Activated CD4-positive, alpha-beta memory T cell treated with anti-CD3 and anti-CD28 coated beads, Interleukin-2, amount 10 ng/mL, durations not matched to agents 7 days and 5 days (primary cell): ENCODE results near the gene GFI1. TPM values are rescaled to one million over a fixed set of nuclear protein-coding genes. Genes with fewer than 3 reads are reported as not detected.
"Not testable (repeated sequence)": the region's sequence is repeated elsewhere in the genome, so short reads cannot be mapped to it uniquely, and the experiment has no call there.

Source experiments
- CTCF ChIA-PET: fragments of 350-600 bp; sonication (Branson Sonifier 250); formaldehyde crosslinking; loops from one replicate; lab custom pipeline; 2021; ENCODE audit warnings: antibody characterized with exemption, inconsistent platforms; lab: Charles Lee
- POLR2A ChIA-PET: fragments of 350-600 bp; sonication (Branson Sonifier 250); formaldehyde crosslinking; loops from one replicate; lab custom pipeline; 2021; ENCODE audit warnings: antibody characterized with exemption; lab: Charles Lee
- DNase-seq: peaks from one replicate; pipeline ENCODE4 v3.0.0-alpha.2; 2020
- H3K27ac Mint-ChIP-seq: one replicate; pipeline ENCODE4 v1.8.0; 2021; ENCODE audit warnings: mild to moderate bottlenecking, mixed read lengths
- H3K27me3 Mint-ChIP-seq: one replicate; pipeline ENCODE4 v1.8.0; 2021; ENCODE audit warnings: mixed read lengths
- H3K36me3 Mint-ChIP-seq: one replicate; pipeline ENCODE4 v1.8.0; 2021; ENCODE audit warnings: low read depth, mixed read lengths
- H3K4me1 Mint-ChIP-seq: one replicate; pipeline ENCODE4 v1.8.0; 2021; ENCODE audit warnings: mixed read lengths
- H3K4me3 Mint-ChIP-seq: one replicate; pipeline ENCODE4 v1.8.0; 2021; ENCODE audit warnings: mild to moderate bottlenecking, mixed read lengths
- H3K9me3 Mint-ChIP-seq: one replicate; pipeline ENCODE4 v1.8.0; 2021; ENCODE audit warnings: mixed read lengths
- total RNA-seq, 2 experiments: library from RNA; stranded (reverse); gene quantifications; one replicate each; pipeline ENCODE4 v1.2.3, GENCODE V29; 2021

Gene GFI1
- total RNA-seq, 2 experiments from 2014 or later, result 76.9 to 80.8 TPM

- Mint-ChIP-seq H3K4me3 (no peak overlapping the region), H3K27me3 (no peaks in the 10 kb centered on the region), H3K27ac (no peak overlapping the region), H3K36me3 (no peaks in the 10 kb centered on the region), H3K4me1 (peaks cover 10% of the 10 kb centered on the region), H3K9me3 (no peaks in the 10 kb centered on the region)
- CTCF ChIA-PET, result no interaction called here
- POLR2A ChIA-PET, result interaction anchor here (1.4 kb wide), 1 partner anchor 38 kb away, joined by 3 read pairs; the partner anchor contains the start of gene GFI1
- DNase-seq, result no peak
These were observed 38.7 kb downstream of the GFI1 start for GRCh38 chr1:92447976-92448375.

GRCh38 chr1:92447033-92447681 is 39.6 kb downstream of the GFI1 start:
- H3K27ac Mint-ChIP-seq, result no peak overlapping the region
- no peak overlapping the region for H3K4me3 Mint-ChIP-seq
- H3K36me3 Mint-ChIP-seq, result no peaks in the 10 kb centered on the region
- H3K27me3 Mint-ChIP-seq, result no peaks in the 10 kb centered on the region
- ChIA-PET POLR2A (interaction anchor here (1.4 kb wide), 1 partner anchor 39 kb away, joined by 3 read pairs; the partner anchor contains the start of gene GFI1), CTCF (interaction anchor here (0.7 kb wide), 2 partner anchors 167 to 564 kb away, joined by 3 read pairs; no protein-coding TSS in a partner anchor)
- no peaks in the 10 kb centered on the region for H3K9me3 Mint-ChIP-seq
- no peak for DNase-seq
- peaks cover 10% of the 10 kb centered on the region for H3K4me1 Mint-ChIP-seq

DNA sequence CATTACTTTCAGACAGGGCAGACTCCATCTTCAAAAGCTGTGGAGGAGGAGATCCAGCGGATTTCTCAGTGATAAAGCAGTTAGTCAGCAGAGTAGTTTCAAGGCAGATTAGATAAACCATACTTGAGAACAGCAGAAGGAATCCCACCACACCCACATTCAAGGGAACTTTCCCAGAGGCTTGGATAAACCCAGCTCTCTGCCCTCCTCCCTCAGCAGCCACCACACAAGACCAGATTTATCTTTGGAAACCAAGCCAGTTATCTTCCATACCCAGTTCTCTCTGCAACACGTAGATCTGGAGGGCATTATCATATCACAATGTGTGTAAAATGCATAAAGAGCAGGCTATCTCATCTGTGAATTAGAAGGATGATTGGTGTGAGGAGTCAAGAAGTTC is 40.2 kb downstream of the GFI1 start:
- Mint-ChIP-seq H3K4me3 (no peak overlapping the region), H3K27me3 (no peaks in the 10 kb centered on the region), H3K9me3 (no peaks in the 10 kb centered on the region), H3K27ac (no peak overlapping the region), H3K36me3 (no peaks in the 10 kb centered on the region), H3K4me1 (peaks cover 10% of the 10 kb centered on the region)
- CTCF ChIA-PET, result no interaction called here
- POLR2A ChIA-PET, result no interaction called here
- no peak for DNase-seq

GRCh38 chr1:92445865-92446264 is 40.9 kb downstream of the GFI1 start:
- Mint-ChIP-seq H3K27ac (no peak overlapping the region), H3K27me3 (no peaks in the 10 kb centered on the region), H3K36me3 (no peaks in the 10 kb centered on the region), H3K4me1 (peaks cover 10% of the 10 kb centered on the region), H3K4me3 (no peak overlapping the region), H3K9me3 (no peaks in the 10 kb centered on the region)
- ChIA-PET POLR2A (no interaction called here), CTCF (no interaction called here)
- DNase-seq, result no peak

DNA sequence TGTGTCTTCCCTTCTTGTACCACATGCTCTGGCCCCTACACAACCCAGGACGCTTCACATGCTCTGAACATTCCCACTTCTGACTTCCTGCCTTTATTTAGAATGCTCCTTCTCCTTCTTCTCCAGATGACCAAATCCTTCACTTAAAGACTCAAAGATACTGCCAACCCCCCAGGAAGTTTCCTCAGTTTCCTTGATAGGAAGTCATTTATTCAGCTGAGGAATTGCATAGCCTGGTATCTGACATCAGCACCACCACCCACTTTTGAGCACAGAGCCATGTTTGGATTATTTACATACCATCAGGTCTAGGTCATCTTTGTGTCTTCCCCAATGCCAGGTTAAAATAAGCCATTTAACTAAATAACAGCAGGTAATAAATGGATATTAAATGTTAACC is 42.4 kb downstream of the GFI1 start:
- no peak overlapping the region for H3K4me3 Mint-ChIP-seq
- ChIA-PET POLR2A (no interaction called here), CTCF (no interaction called here)
- no peaks in the 10 kb centered on the region for H3K9me3 Mint-ChIP-seq
- no peaks in the 10 kb centered on the region for H3K27me3 Mint-ChIP-seq
- no peaks in the 10 kb centered on the region for H3K36me3 Mint-ChIP-seq
- peaks cover 14% of the 10 kb centered on the region for H3K4me1 Mint-ChIP-seq
- no peak overlapping the region for H3K27ac Mint-ChIP-seq
- no peak for DNase-seq

DNA sequence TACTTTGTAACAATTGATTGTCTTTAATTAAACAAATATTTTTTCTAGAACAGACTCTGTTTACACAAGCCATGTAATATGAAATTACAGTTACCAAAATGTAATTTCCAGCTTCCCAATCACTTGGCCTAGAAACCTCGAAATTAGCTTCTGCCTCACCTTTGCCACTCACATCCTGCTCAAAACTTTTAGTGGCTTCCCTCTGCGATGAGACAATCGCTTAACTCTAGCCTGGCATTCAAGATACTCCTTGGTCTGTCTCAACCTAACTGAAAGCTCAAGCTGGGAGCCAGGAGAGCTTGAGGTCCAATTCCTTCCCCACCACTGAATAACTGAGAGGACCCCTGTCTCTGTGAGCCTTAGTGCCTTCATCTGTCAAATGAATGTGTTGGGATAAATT is 42.8 kb downstream of the GFI1 start:
- Mint-ChIP-seq H3K27me3 (no peaks in the 10 kb centered on the region), H3K4me3 (no peak overlapping the region), H3K9me3 (no peaks in the 10 kb centered on the region), H3K27ac (no peak overlapping the region), H3K4me1 (peaks cover 18% of the 10 kb centered on the region), H3K36me3 (no peaks in the 10 kb centered on the region)
- ChIA-PET CTCF (interaction anchor here (0.7 kb wide), 1 partner anchor 465 kb away, joined by 3 read pairs; no protein-coding TSS in a partner anchor), POLR2A (no interaction called here)
- no peak for DNase-seq

DNA sequence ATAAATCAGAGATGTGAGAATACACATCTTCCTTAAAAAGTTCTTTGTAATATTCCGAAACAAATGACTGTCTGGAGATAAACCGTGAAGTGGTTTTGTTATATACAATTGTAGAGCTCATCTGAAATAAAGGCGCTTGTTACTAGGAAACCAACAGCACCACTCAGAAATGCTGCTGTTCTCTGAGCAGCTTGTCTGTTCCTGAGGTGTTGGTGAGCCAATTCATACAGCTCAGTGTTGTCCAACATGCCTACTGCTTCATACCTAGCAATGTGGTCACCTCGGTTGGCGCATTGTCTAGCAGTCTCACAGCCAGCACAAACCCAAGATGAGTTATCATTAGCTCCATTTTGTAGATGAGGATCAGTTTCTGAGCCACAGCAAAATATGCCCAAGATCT is 44.4 kb downstream of the GFI1 start:
- Mint-ChIP-seq H3K9me3 (no peaks in the 10 kb centered on the region), H3K36me3 (no peaks in the 10 kb centered on the region), H3K4me3 (no peak overlapping the region), H3K27me3 (no peaks in the 10 kb centered on the region), H3K27ac (no peak overlapping the region), H3K4me1 (peaks cover 20% of the 10 kb centered on the region)
- POLR2A ChIA-PET, result interaction anchor here (0.9 to 1.0 kb wide), 2 partner anchors 31 to 44 kb away, joined by 3 read pairs; partner anchors contain the start of gene GFI1
- no peak for DNase-seq
- CTCF ChIA-PET, result no interaction called here

DNA sequence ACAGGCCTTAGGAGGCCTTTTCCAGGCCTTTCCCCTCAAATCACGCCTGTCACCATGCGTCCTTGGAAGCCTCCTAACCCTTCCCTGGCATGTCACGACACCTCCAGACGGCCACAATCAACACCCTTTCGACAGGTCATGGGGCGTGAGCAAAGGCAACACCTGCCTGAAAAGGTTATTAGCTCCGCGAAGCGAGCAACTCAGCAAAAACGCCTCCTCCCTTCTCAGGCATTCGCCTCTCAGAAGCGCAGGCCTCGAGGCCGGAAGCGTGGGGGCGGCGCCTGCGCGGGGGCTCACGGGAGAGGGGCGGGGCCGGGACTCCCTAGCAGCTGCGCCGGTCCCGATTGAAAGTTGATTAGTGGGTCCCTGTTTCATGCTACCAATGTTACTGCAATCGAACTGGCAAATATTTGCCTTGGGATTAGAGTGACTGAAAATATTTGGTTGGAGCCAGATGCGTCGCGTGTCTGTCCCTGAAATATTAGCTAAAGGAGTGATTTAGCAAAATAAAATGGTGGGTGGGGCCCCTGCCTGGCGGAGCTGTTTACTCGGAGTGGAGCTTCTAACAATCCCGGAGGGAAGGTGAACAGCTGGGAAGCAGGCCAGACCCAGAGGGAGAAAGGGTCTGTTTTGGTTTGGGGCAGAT is 44.9 kb downstream of the GFI1 start:
- POLR2A ChIA-PET, result interaction anchor here (1.0 kb wide), 1 partner anchor 32 kb away, joined by 3 read pairs; no protein-coding TSS in a partner anchor
- CTCF ChIA-PET, result no interaction called here
- no peaks in the 10 kb centered on the region for H3K36me3 Mint-ChIP-seq
- H3K9me3 Mint-ChIP-seq, result no peaks in the 10 kb centered on the region
- H3K4me1 Mint-ChIP-seq, result peaks cover 18% of the 10 kb centered on the region
- no peak overlapping the region for H3K4me3 Mint-ChIP-seq
- no peak for DNase-seq
- H3K27ac Mint-ChIP-seq, result no peak overlapping the region
- no peaks in the 10 kb centered on the region for H3K27me3 Mint-ChIP-seq

- Mint-ChIP-seq H3K4me3 (no peak overlapping the region), H3K27me3 (no peaks in the 10 kb centered on the region), H3K4me1 (peaks cover 18% of the 10 kb centered on the region), H3K9me3 (no peaks in the 10 kb centered on the region), H3K36me3 (no peaks in the 10 kb centered on the region), H3K27ac (no peak overlapping the region)
- DNase-seq, result no peak
- ChIA-PET POLR2A (no interaction called here), CTCF (no interaction called here)
These were observed 45.4 kb downstream of the GFI1 start for GRCh38 chr1:92441316-92441696.

GRCh38 chr1:92439291-92439690 is 47.4 kb downstream of the GFI1 start:
- POLR2A ChIA-PET, result interaction anchor here (1.8 kb wide), 1 partner anchor 46 kb away, joined by 3 read pairs; no protein-coding TSS in a partner anchor
- H3K27ac Mint-ChIP-seq, result no peak overlapping the region

GRCh38 chr1:92434572-92434971 is 52.2 kb downstream of the GFI1 start:
- H3K27ac Mint-ChIP-seq, CTCF ChIA-PET, H3K9me3 Mint-ChIP-seq, H3K27me3 Mint-ChIP-seq, POLR2A ChIA-PET, H3K4me3 Mint-ChIP-seq, DNase-seq, H3K4me1 Mint-ChIP-seq: not testable (repeated sequence)
- H3K36me3 Mint-ChIP-seq, result peaks cover 10% of the 10 kb centered on the region

More at GRCh38 chr1:92439291-92439690, 47.4 kb downstream of the GFI1 start:
- no peak for DNase-seq
- CTCF ChIA-PET, result interaction anchor here (0.6 kb wide), 1 partner anchor 158 kb away, joined by 3 read pairs; no protein-coding TSS in a partner anchor
- Mint-ChIP-seq H3K4me3 (no peak overlapping the region), H3K27me3 (peaks cover 3% of the 10 kb centered on the region), H3K36me3 (peaks cover 3% of the 10 kb centered on the region), H3K9me3 (peaks cover 6% of the 10 kb centered on the region), H3K4me1 (peaks cover 16% of the 10 kb centered on the region)

DNA sequence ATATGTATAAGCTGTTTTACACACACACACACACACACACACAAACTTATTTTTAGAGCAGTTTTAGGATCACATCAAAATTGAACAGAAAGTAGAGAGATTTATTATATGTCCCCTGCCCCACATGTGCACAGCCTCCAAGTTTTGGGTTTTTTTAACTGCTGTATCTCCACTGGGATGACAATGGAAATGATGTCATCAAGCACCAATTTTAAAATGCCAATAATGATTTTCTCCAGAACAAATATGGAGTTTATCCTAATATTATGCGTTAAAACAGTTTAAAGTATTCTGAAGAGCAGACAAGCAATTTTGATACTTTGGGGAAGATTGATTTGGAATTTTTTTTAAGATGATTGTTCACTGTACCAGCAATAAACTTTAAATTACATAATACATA is 56.7 kb downstream of the GFI1 start:
- H3K4me1 Mint-ChIP-seq, result no peaks in the 10 kb centered on the region
- CTCF ChIA-PET, result interaction anchor here (0.8 kb wide), 1 partner anchor 9 kb away, joined by 4 read pairs; no protein-coding TSS in a partner anchor
- H3K9me3 Mint-ChIP-seq, result peaks cover 2% of the 10 kb centered on the region
- no peak for DNase-seq
- H3K36me3 Mint-ChIP-seq, result peaks cover 7% of the 10 kb centered on the region
- POLR2A ChIA-PET, result no interaction called here
- peaks cover 7% of the 10 kb centered on the region for H3K27me3 Mint-ChIP-seq
- no peak overlapping the region for H3K4me3 Mint-ChIP-seq
- no peak overlapping the region for H3K27ac Mint-ChIP-seq

DNA sequence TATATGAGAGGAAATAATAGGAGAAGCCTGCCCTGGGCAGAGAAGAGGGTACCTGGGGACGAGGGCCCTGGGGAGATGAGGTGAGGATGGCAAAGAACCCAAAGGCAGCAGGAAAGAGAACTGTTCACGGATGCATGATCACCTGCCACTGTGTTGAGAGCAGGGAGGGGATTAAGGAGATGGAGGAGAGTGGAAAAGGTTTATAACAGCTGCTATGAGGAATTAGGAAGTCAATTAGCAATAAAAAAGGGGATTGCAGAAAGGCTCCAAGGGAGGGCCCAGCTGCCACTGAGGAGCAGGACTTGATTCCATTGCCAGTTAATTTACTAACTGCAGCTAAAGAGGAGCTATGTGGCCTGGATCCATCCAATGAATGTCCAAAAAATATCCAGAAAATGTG is 61.1 kb downstream of the GFI1 start:
- CTCF ChIA-PET, result no interaction called here

More for the DNA sequence above, 61.1 kb downstream of the GFI1 start:
- no peak for DNase-seq
- POLR2A ChIA-PET, result interaction anchor here (0.9 kb wide), 1 partner anchor 59 kb away, joined by 3 read pairs; no protein-coding TSS in a partner anchor
- no peaks in the 10 kb centered on the region for H3K4me1 Mint-ChIP-seq
- no peaks in the 10 kb centered on the region for H3K9me3 Mint-ChIP-seq
- H3K27ac Mint-ChIP-seq, result no peak overlapping the region
- H3K36me3 Mint-ChIP-seq, result no peaks in the 10 kb centered on the region
- H3K27me3 Mint-ChIP-seq, result no peaks in the 10 kb centered on the region
- no peak overlapping the region for H3K4me3 Mint-ChIP-seq
